ENCODE results near the gene TMEM9.
A peak's percentile ranks its signal among the peaks of the same experiment; 100 is the strongest.

Gene TMEM9

GRCh38 chr1:201104141-201104540, 50.1 kb downstream of the TMEM9 start:
- no peak for DNase-seq (ENCODE audit: low read depth)

DNA sequence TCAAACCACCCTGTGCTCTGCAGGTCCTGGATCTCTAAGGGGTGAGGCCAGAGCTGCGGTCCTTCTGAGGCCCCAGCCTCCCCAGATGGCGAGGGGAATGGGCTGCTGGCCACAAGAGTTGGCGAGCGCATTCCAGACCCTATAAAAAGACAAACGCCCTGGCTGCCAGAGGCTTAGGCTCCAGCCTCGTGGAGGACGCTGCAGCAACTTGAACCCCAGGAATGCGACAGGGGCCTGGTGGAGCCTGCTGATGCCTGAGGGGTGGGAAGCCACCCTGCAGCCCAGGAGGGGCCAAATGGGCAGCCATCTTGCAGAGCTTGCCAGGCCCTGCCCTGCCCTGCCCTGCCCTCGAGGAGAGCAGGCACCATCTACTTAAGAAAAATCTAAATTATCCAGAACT, 50.6 kb downstream of the TMEM9 start:
- no peak for DNase-seq (ENCODE audit: low read depth)

DNA sequence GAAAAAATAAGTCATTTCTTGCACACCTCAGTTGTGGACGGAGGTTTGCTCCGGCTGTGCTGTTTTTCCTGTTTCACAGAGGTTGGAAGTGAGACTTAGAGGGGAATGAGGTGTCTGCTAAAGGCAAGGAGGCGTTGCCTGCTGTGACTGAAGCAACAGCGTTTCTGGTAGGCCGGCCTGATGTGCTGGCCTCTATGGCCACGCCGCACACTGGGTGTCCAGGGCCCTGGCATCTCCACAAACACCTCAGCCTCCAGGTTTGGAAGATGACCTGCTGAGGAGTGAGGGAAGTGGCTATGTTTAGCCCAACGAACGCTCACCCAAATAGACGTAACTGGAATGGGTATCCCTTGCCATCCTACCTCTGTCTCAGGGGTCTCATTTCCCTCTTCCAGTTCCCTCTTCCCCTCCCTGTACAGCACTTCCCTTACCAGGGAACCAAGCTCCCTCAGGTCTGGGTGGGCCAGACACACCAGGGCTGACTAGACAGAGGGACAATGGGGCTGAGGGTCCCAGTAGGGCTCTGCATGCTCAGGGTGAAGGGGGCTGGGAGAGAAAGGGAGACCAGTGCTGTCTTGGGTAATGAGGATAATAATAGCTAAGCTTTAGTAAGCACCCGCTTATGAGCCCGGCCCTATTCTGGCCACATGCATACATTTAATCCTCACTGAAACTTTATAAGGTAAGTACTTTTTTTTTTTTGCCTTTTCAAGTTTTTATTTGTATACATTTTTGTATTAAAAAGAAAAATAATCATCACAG, 53.9 kb downstream of the TMEM9 start:
- no peak for DNase-seq (ENCODE audit: low read depth)

DNA sequence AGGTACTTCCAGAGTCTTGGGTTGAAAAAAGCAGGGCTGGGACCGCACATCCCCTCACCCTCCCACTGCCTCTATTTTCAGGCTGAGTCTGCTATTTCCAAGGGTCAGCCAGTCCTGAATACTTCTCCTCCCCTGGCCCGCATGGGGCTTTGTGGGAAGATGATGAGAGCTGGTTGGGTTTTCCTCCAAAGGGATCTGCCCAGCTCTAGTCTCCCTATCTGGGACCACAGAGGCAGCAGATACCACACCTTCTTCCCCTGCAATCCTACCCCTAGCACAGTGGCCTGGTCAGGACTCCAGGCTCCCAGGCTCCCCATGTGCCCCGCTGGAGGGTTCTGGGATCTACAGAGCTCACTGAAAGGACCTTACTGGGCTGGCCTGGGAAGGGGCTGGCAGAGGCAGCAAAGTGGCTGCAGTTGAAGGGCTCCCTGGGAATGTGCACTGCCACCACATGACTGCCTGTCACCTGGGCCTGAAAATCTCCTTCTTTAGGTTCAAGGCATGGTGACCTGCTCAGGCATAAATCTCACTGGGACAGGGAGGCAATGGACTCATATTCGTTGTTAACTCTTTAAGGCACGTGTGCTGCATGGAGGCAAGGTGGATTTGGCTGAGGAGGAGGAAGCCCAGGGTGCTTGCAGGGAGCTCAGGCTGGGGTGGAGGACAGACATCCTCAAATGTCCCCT, 55.1 kb downstream of the TMEM9 start:
- no peak for DNase-seq (ENCODE audit: low read depth)

GRCh38 chr1:201096977-201097856, 57.1 kb downstream of the TMEM9 start:
- no peak for DNase-seq (ENCODE audit: low read depth)

GRCh38 chr1:201096041-201096461, 58.2 kb downstream of the TMEM9 start:
- no peak for DNase-seq (ENCODE audit: low read depth)

- DNase-seq (ENCODE audit: low read depth), result no peak
Measured at GRCh38 chr1:201095581-201095980, 58.7 kb downstream of the TMEM9 start.

DNA sequence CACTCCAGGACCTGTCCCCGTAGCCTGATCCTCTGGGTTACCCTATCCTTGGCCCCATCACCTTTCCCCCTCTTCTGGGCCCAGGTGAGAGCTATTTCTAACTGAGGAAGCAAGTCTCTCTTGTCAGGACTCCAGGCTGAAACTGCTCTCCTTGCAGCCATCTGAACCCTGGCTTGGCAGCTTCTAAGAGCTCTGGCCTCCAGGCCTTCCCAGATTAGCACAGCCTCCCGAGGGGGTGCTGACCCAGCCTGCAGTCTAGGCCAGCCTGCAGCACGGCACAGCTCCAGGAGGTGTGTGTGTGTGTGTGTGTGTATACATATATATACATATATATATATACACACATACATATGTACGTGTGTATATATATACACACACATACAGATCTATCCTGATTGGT, 59.4 kb downstream of the TMEM9 start:
- DNase-seq (ENCODE audit: low read depth), result no peak

DNA sequence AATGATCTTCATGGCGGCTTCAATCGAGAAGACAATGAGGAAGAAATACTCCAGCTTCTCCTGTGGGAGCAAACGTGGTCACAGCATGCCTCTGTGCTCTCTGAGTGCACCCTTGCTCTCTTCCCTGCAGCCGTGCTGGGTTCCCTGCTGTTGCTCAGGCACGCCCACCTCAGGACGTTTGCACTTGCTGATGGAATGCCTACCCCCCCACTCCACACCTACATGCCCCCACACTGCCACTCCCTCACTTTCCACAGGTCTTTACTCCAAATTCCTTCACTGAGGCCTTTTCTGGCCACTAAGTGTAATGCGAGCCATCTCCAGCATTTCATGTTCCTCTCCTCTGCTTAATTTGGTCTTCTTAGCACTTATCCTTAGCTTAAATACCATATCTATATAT, 60.3 kb downstream of the TMEM9 start:
- DNase-seq (ENCODE audit: low read depth), result no peak

- DNase-seq (ENCODE audit: low read depth), result no peak
Measured at GRCh38 chr1:201093561-201093960, 60.7 kb downstream of the TMEM9 start.

DNA sequence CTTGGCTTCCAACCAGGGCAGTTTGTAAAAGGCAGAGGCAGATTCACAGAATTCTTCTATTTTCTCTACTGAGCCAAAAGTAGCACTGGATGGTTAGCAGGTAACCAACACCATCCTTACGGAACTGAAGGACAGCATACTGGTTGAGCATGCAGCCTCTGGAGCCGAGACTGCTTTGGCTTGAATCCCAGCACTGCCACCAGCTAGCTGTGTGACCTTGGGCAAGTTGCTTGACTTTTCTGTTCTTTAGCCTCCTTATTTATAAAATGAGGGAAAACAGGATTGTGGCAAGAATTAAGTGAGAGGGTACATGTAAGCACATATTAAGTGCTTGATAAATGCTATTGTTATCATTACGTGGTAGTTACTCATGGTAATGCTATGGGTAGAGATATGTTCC, 61.5 kb downstream of the TMEM9 start:
- DNase-seq (ENCODE audit: low read depth), result no peak

GRCh38 chr1:201091256-201091655, 63.0 kb downstream of the TMEM9 start:
- DNase-seq (ENCODE audit: low read depth), result no peak

- peak; percentile 20 for DNase-seq (ENCODE audit: low read depth)
Measured at GRCh38 chr1:201090541-201090940, 63.7 kb downstream of the TMEM9 start.

- no peak for DNase-seq (ENCODE audit: low read depth)
Measured at GRCh38 chr1:201089596-201089995, 64.7 kb downstream of the TMEM9 start.

DNA sequence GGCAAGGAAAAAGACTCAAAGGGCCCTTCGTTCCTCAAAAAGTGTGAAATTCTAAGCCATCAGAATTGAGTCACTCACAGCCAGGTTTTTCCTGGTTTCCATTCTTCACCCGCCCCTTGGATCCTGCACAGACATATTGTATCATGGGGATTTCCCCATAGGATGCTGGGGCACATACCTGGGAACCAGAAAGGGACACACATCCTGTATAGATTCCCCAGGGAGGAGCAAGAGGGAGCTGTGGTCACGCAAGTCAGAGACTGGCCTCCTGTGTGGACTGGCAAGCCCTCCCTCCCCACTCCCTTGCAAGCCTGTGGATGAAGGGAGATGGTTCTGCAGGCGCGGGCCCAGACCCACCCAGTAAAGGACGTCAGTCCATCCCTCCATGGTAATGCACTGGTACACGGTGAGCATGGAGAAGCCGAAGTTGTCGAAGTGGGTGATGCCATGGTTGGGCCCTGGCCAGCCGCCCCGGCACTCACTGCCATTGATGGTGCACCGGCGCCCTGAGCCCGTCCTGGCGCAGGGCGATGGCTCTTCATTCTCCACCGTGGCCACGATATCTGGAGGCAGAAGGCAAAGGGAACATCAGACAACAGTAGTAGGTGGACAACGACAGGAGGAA, 65.3 kb downstream of the TMEM9 start:
- DNase-seq (ENCODE audit: low read depth), result no peak

GRCh38 chr1:201088395-201088794, 65.9 kb downstream of the TMEM9 start:
- DNase-seq (ENCODE audit: low read depth), result no peak

GRCh38 chr1:201085902-201086735, 68.2 kb downstream of the TMEM9 start:
- DNase-seq (ENCODE audit: low read depth), result peak; percentile 8
